Kidney (tissue), 14 donors: Measurements from ENCODE around the gene BIK. TPM values are rescaled to one million over a fixed set of nuclear protein-coding genes. Genes with fewer than 3 reads are reported as not detected.

ENCODE experiments used
- DNase-seq, 5 donors: peaks; one replicate each; pipeline ENCODE4 v3.0.0-alpha.2; 2013 to 2020
- FAIRE-seq: peaks from 2 replicates; lab custom pipeline; 2012; peaks lifted over from hg19 to GRCh38; lab: Jason Lieb, UNC
- H3K27ac ChIP-seq, 2 donors: one replicate each; pipeline ENCODE4 v1.7.0; 2013; ENCODE audit warnings: low read depth in 2 of 2, low read length in 2 of 2, inconsistent platforms in 1 of 2
- H3K27me3 ChIP-seq: one replicate; pipeline ENCODE4 v1.7.1; 2013; ENCODE audit warnings: low read length, inconsistent platforms; ENCODE audit not compliant: control insufficient read depth, insufficient read depth
- H3K36me3 ChIP-seq, 3 donors: one replicate each; pipeline versions ENCODE4 v1.7.0 to v1.7.1; 2013; ENCODE audit warnings: low read length in 3 of 3, control low read depth in 1 of 3, inconsistent platforms in 1 of 3; ENCODE audit not compliant: insufficient read depth in 3 of 3, control insufficient read depth in 2 of 3
- H3K4me1 ChIP-seq, 3 donors: one replicate each; pipeline versions ENCODE4 v1.7.0 to v1.7.1; 2013; ENCODE audit warnings: low read length in 3 of 3, inconsistent platforms in 1 of 3, low read depth in 1 of 3; ENCODE audit not compliant: control insufficient read depth in 2 of 3, insufficient read depth in 2 of 3
- H3K4me3 ChIP-seq, 3 donors: one replicate each; pipeline versions ENCODE4 v1.7.0 to v1.8.1; 2013; ENCODE audit warnings: low read length in 3 of 3, control low read depth in 1 of 3, inconsistent platforms in 1 of 3
- H3K9ac ChIP-seq, 3 donors: one replicate each; pipeline versions ENCODE4 v1.7.0 to v1.7.1; 2013; ENCODE audit warnings: low read length in 3 of 3, control low read depth in 1 of 3, inconsistent platforms in 1 of 3
- H3K9me3 ChIP-seq, 3 donors: one replicate each; pipeline versions ENCODE4 v1.7.0 to v1.7.1; 2013; ENCODE audit warnings: low read length in 3 of 3, control low read depth in 1 of 3, inconsistent platforms in 1 of 3; ENCODE audit not compliant: control insufficient read depth in 2 of 3, insufficient read depth in 1 of 3
- CTCF ChIP-seq: IDR thresholded peaks from 3 replicates; pipeline ENCODE4 v1.5.1; 2012; ENCODE audit warnings: mild to moderate bottlenecking, moderate library complexity, borderline replicate concordance; ENCODE audit not compliant: insufficient read depth; ENCODE audit errors: extremely low read depth
- intact Hi-C: fragments of 100-400 bp; cut with DNase I; formaldehyde crosslinking; loops from one replicate; pipeline ENCODE4 v1.11.1; 2022
- polyA plus RNA-seq: library from polyadenylated mRNA; stranded (reverse); fragments of 350-450 nt; fragmentation: Illumina TruSeq; extraction: RNeasy Lipid Tissue Mini Kit (QIAGEN cat#74804); gene quantifications from one replicate; pipeline ENCODE4 v1.2.3, GENCODE V29; 2014; ENCODE audit warnings: low read depth, low replicate concordance; ENCODE audit not compliant: insufficient read depth
- total RNA-seq: library from RNA; stranded (reverse); fragmentation: NEBNext Ultra II Directional; extraction: Animal tissue kit (Norgen Biotek cat#: 25700); gene quantifications from one replicate; pipeline ENCODE4 v1.2.1, GENCODE V29; 2021
- donor health status: control.
- donor health status: control.
- donor health status: control.
- donor health status: control.
- donor health status: control.
- donor health status: DM: yes; HTN: yes; CAD: no.
- donor health status: Normal renal cell carcinoma (clear cell type).

The BIK gene
- total and polyA plus RNA-seq, 2 donors from 2014 or later = 4.7 to 4.8 TPM

GRCh38 chr22:43157874-43158546 is 47.5 kb downstream of the BIK start:
- Histone ChIP-seq H3K27me3 (no peaks in the 10 kb centered on the region), H3K27ac (no peak overlapping the region), H3K36me3 (no peaks in the 10 kb centered on the region), H3K9me3 (no peaks in the 10 kb centered on the region), H3K4me3 (no peak overlapping the region), H3K9ac (no peak overlapping the region), H3K4me1 (peaks cover 0 to 2% (median 0%) of the 10 kb centered on the region in 3 donors)
- DNase-seq (peak in 1 of 5 donors; percentile 61), FAIRE-seq (no peak)
- no peak for TF ChIP-seq CTCF
- intact Hi-C loops = no loop called here

- Histone ChIP-seq H3K27ac (no peak overlapping the region), H3K4me1 (peaks cover 0 to 2% (median 0%) of the 10 kb centered on the region in 3 donors), H3K4me3 (no peak overlapping the region), H3K9ac (no peak overlapping the region), H3K9me3 (no peaks in the 10 kb centered on the region), H3K27me3 (no peaks in the 10 kb centered on the region), H3K36me3 (no peaks in the 10 kb centered on the region)
- DNase-seq (peak in 1 of 5 donors; percentile 63), FAIRE-seq (no peak)
- intact Hi-C loops = no loop called here
- TF ChIP-seq CTCF = no peak
These were observed 48.4 kb downstream of the BIK start for GRCh38 chr22:43158778-43159483.

GRCh38 chr22:43159484-43160178 is 49.1 kb downstream of the BIK start:
- no peak overlapping the region for H3K4me3 ChIP-seq
- H3K9ac ChIP-seq = no peak overlapping the region
- no peak overlapping the region for H3K27ac ChIP-seq
- intact Hi-C loops = no loop called here
- TF ChIP-seq CTCF = no peak
- H3K9me3 ChIP-seq = no peaks in the 10 kb centered on the region
- H3K4me1 ChIP-seq = peaks cover 0 to 4% (median 0%) of the 10 kb centered on the region in 3 donors
- H3K27me3 ChIP-seq = no peaks in the 10 kb centered on the region
- DNase-seq (no peak), FAIRE-seq (no peak)
- H3K36me3 ChIP-seq = no peaks in the 10 kb centered on the region
